ENCODE results near the gene PLXNA4.

- TF ChIP-seq CTCF (conservative IDR thresholded peaks at IDR 0.05; ENCODE audit: low read depth, low read length) (no peak), EZH2 (IDR thresholded peaks at IDR 0.05; ENCODE audit: borderline replicate concordance, low read depth, low read length, poor library complexity, severe bottlenecking) (no peak)
Observed at GRCh38 chr7:132348341-132348740, 227.9 kb downstream of the PLXNA4 start.

All from A673 (cell line).